ENCODE measurements around the gene CA12.

DNA sequence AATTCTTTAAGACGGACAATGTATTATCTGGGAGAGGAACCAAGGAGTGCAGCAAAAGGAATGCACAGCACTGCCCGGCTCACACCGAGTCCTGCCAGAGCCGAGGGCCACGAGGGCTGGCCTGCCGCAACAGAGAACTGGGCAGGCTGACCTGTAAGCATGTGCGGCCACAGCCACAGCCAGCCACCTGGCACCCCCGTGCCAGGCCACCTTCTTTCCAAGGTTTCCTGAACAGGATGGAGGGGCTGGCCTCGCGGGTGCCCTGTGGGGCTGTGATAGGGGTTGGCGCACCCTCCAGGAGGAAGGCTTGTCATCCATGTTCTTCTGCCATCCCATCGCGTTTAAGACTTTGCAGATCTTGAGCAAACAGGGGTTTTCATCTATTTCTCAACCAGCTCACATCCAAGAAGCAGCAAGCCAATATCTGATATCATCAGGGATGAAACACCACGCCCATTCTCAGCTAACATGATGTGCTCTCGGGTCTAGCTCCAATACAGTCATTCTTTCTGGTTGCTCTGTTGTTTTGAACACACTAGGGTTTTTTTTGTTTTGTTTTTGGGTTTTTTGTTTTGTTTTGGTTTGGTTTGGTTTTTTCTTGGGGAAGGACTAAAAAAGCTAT, 10.2 kb downstream of the CA12 start:
- TF ChIP-seq FOS (IDR thresholded peaks at IDR 0.05; ENCODE audit: borderline replicate concordance, insufficient read depth, low read length), result no peak
- TF ChIP-seq, protein P1, sequence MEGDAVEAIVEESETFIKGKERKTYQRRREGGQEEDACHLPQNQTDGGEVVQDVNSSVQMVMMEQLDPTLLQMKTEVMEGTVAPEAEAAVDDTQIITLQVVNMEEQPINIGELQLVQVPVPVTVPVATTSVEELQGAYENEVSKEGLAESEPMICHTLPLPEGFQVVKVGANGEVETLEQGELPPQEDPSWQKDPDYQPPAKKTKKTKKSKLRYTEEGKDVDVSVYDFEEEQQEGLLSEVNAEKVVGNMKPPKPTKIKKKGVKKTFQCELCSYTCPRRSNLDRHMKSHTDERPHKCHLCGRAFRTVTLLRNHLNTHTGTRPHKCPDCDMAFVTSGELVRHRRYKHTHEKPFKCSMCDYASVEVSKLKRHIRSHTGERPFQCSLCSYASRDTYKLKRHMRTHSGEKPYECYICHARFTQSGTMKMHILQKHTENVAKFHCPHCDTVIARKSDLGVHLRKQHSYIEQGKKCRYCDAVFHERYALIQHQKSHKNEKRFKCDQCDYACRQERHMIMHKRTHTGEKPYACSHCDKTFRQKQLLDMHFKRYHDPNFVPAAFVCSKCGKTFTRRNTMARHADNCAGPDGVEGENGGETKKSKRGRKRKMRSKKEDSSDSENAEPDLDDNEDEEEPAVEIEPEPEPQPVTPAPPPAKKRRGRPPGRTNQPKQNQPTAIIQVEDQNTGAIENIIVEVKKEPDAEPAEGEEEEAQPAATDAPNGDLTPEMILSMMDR (IDR thresholded peaks at IDR 0.05; ENCODE audit: extremely low read depth in 1 of 2, insufficient read depth in 1 of 2, low read depth in 1 of 2, low read length in 2 of 2), result no peak
- TF ChIP-seq MAX (IDR thresholded peaks at IDR 0.05; ENCODE audit: insufficient read depth, insufficient read length), result no peak
- TF ChIP-seq POLR2A (IDR thresholded peaks at IDR 0.05; ENCODE audit: low read depth, low read length), result no peak
- no peak for TF ChIP-seq EZH2 (IDR thresholded peaks at IDR 0.05; ENCODE audit: borderline replicate concordance, low read depth, low read length, severe bottlenecking)
- no peak for TF ChIP-seq MYC (IDR thresholded peaks at IDR 0.05; ENCODE audit: low read depth, low read length)

Measured in endothelial cell of umbilical vein (primary cell).